ENCODE measurements around the gene PHKB.

PHKB gene

GRCh38 chr16:47586121-47586520 lies 125.0 kb downstream of the PHKB start:
- Histone ChIP-seq H3K27me3 (ENCODE audit: control insufficient read depth, low read length) (no peaks in the 10 kb centered on the region), H4K20me1 (ENCODE audit: control insufficient read depth, insufficient read depth, low read depth, low read length) (no peaks in the 10 kb centered on the region), H3K4me1 (ENCODE audit: control insufficient read depth, low read length) (no peaks in the 10 kb centered on the region), H3K79me2 (ENCODE audit: control insufficient read depth, low read length) (no peaks in the 10 kb centered on the region), H3K36me3 (ENCODE audit: control insufficient read depth, low read length) (peaks cover 8% of the 10 kb centered on the region), H3K4me3 (ENCODE audit: low read length) (no peak overlapping the region), H3K9me3 (ENCODE audit: control insufficient read depth, insufficient read depth, low read length) (no peaks in the 10 kb centered on the region), H3K9me2 (replicated peaks; ENCODE audit: control insufficient read depth, low read length) (no peaks in the 10 kb centered on the region), H3K27ac (ENCODE audit: low read depth, low read length) (no peak overlapping the region), H3F3A (ENCODE audit: control insufficient read depth, insufficient read depth) (no peaks in the 10 kb centered on the region; the same call in 1 of the 2 replicates), H3K4me2 (ENCODE audit: low read length) (no peak overlapping the region)
- TF ChIP-seq CTCF (IDR thresholded peaks at IDR 0.05; ENCODE audit: low read depth, low read length, poor library complexity, severe bottlenecking), result no peak
- TF ChIP-seq EZH2phosphoT487 (IDR thresholded peaks at IDR 0.05; ENCODE audit: borderline replicate concordance, low read length), result no peak

DNA sequence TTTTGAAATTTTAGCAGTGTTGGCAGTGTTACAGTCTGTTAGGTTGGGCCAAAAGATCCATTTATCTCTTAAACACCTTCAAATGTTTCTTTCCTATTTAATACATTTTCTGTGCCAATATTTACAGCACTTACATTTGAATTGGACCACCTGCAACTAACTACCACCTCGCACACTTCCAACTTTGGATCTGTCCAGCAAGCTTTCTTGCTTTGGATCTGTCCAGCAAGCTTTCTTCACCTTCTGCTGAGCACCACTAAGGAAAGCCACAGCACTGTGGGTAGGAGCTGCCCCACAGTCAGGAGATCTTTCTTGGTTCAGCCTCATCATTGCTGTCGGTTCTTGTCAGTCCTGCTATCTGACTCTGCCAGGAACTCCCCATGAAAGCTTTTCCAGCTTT lies 129.3 kb downstream of the PHKB start:
- Histone ChIP-seq H3K9me2 (replicated peaks; ENCODE audit: control insufficient read depth, low read length) (no peaks in the 10 kb centered on the region), H3K9me3 (ENCODE audit: control insufficient read depth, insufficient read depth, low read length) (no peaks in the 10 kb centered on the region), H3K4me1 (ENCODE audit: control insufficient read depth, low read length) (peaks cover 10% of the 10 kb centered on the region), H3K79me2 (ENCODE audit: control insufficient read depth, low read length) (no peaks in the 10 kb centered on the region), H3K4me3 (ENCODE audit: low read length) (no peak overlapping the region), H3K27ac (ENCODE audit: low read depth, low read length) (no peak overlapping the region), H3F3A (ENCODE audit: control insufficient read depth, insufficient read depth) (no peaks in the 10 kb centered on the region; the same call in 1 of the 2 replicates), H3K27me3 (ENCODE audit: control insufficient read depth, low read length) (no peaks in the 10 kb centered on the region), H3K36me3 (ENCODE audit: control insufficient read depth, low read length) (peaks cover 28% of the 10 kb centered on the region), H3K4me2 (ENCODE audit: low read length) (no peak overlapping the region), H4K20me1 (ENCODE audit: control insufficient read depth, insufficient read depth, low read depth, low read length) (no peaks in the 10 kb centered on the region)
- TF ChIP-seq CTCF (IDR thresholded peaks at IDR 0.05; ENCODE audit: low read depth, low read length, poor library complexity, severe bottlenecking), result no peak
- TF ChIP-seq EZH2phosphoT487 (IDR thresholded peaks at IDR 0.05; ENCODE audit: borderline replicate concordance, low read length), result no peak

- no peak for TF ChIP-seq CTCF (IDR thresholded peaks at IDR 0.05; ENCODE audit: low read depth, low read length, poor library complexity, severe bottlenecking)
- no peak for TF ChIP-seq EZH2phosphoT487 (IDR thresholded peaks at IDR 0.05; ENCODE audit: borderline replicate concordance, low read length)
Measured at GRCh38 chr16:47592232-47592631, 131.1 kb downstream of the PHKB start.

More at GRCh38 chr16:47592232-47592631, 131.1 kb downstream of the PHKB start:
- Histone ChIP-seq H3K27ac (ENCODE audit: low read depth, low read length) (no peak overlapping the region), H3K4me1 (ENCODE audit: control insufficient read depth, low read length) (peaks cover 20% of the 10 kb centered on the region), H3F3A (ENCODE audit: control insufficient read depth, insufficient read depth) (no peaks in the 10 kb centered on the region), H3K4me3 (ENCODE audit: low read length) (no peak overlapping the region), H3K4me2 (ENCODE audit: low read length) (no peak overlapping the region), H3K9me2 (replicated peaks; ENCODE audit: control insufficient read depth, low read length) (no peaks in the 10 kb centered on the region), H3K79me2 (ENCODE audit: control insufficient read depth, low read length) (no peaks in the 10 kb centered on the region), H3K36me3 (ENCODE audit: control insufficient read depth, low read length) (peaks cover 37% of the 10 kb centered on the region), H3K9me3 (ENCODE audit: control insufficient read depth, insufficient read depth, low read length) (no peaks in the 10 kb centered on the region), H4K20me1 (ENCODE audit: control insufficient read depth, insufficient read depth, low read depth, low read length) (no peaks in the 10 kb centered on the region), H3K27me3 (ENCODE audit: control insufficient read depth, low read length) (no peaks in the 10 kb centered on the region)

Data from DOHH2 (cell line).